SK-MEL-5 (cell line): Measurements from ENCODE around the gene SLCO2A1. TPM values are rescaled to one million over a fixed set of nuclear protein-coding genes. Genes with fewer than 3 reads are reported as not detected.

Source experiments
- DNase-seq: peaks from one replicate; pipeline ENCODE4 v3.0.0-alpha.2; 2016; ENCODE audit warnings: low read depth, low spot score
- in situ Hi-C: cut with HindIII; loops from 2 replicates; pipeline ENCODE4 v1.10.0; 2016; ENCODE audit warnings: low sequenced_read_pairs, high pct_unique_total_duplicates, low pct_unique_long_range_greater_than_20kb
- total RNA-seq: library from RNA; depleted of rRNA; stranded (reverse); fragments of >200 nt; shearing (Covaris generic); gene quantifications from 2 replicates; pipeline ENCODE4 v1.2.3, GENCODE V29; 2014

The SLCO2A1 gene
- total RNA-seq, 1 experiment from 2014 or later = not detected

DNA sequence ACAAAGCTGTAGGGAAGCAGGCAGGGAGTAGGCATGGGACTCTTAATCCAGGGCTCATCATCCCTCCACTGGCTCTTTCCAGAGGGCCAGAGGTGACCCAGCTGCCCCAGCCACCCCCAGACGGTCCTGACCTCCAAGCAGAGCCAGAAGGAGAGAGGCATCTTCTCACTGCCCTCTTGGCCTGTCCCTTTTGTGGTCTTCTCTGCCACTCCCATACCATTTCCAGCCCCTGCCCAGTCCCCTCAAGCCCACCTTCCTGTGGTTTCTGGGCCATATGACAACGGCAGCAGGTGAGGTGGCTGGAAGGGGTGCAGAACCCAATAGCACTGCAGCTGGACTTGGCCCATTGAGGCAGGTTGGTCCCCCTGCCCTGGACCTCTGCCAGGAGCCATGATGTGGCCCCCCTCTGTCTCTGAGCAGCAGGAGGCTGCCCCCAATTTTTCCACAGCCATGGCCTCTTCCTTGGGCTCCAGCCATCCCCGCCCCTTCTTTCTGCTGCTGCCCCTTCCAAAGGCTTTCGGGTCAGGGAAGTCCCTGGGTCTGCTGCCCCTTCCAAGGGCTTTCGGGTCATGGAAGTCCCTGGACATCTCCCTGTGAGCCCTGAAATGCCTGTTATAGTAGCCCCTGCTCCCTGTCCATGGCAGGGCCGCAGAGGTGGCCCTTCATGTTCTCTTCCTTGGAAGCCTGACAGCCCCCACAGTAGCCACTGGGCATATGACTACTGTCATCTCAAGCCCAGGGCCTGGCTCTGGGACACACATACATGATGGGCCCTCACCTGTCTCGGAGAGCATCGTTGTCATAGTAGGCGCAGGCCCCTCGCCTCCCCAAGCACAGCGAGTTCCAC, 94.5 kb downstream of the SLCO2A1 start:
- in situ Hi-C loops = no loop called here
- no peak for DNase-seq

- in situ Hi-C loops = no loop called here
- no peak for DNase-seq
Observed at GRCh38 chr3:133934073-133934970, 95.4 kb downstream of the SLCO2A1 start.

DNA sequence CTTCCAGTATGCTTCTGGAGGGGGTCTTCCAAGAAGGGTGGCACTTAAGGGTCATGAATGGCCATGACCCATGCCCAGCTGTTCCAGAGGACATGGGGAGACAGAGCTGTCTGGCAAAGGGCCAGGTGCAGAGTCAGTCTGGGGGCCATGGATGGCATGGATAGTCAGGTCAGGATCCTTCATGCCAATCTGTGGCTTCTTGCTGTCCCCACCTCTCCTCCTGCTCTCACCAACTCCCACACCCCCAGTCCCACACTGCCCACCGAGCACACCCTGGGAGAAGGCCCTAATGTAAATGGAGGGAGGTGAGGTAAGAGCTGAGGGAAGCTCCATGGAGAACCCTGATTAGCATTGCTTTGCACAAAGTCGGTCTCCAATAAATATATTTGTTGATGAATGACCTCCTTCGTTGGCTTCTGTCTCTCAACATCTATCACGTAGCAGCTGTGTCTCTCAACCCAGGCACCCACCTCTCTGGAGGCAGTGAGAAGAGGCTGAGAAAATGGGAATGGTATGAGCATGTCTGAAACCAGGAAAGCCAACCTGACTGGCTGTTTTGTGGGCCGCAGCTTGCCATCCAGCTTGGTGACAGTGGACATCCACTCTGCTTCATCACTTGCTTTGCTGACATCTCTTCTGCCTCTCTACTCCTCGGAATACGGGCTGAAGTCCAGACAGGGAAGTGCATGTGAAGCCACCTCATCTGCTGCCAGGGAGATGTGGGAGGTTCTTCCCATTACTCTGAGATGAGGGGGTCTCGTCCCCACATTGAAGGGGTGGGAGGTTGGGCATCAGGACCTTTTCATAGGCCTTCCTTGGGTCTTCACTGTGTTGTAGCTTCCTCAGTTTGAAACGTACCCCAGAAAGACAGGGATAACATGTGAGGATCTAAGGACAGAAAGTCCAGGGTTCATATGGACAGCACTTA, 96.4 kb downstream of the SLCO2A1 start:
- in situ Hi-C loops = no loop called here
- DNase-seq = no peak

- in situ Hi-C loops = no loop called here
- no peak for DNase-seq
Observed at GRCh38 chr3:133932009-133932408, 97.7 kb downstream of the SLCO2A1 start.

DNA sequence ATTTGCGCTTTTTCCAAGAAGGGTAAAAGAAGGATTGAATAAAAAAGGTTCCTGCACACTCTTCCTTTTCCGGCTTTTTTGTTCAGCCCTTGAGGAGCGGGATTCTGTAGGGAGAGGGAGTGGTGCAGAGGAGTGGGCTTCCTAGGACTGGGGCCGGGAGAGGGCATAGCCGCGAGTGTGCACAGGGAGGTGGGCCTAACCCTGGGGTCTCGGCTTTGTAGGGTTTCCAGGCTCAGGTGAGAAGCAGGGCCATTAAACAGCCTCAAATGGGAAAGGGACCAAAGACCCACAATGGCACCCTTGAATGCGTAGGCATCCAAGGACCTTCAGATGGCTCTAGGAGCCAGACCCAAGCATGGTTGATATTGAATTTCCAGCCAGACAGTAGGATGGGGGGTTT, 98.6 kb downstream of the SLCO2A1 start:
- DNase-seq = no peak
- in situ Hi-C loops = no loop called here

- DNase-seq = peak; percentile 77
- in situ Hi-C loops = no loop called here
Observed at GRCh38 chr3:133930341-133930933, 99.3 kb downstream of the SLCO2A1 start.

DNA sequence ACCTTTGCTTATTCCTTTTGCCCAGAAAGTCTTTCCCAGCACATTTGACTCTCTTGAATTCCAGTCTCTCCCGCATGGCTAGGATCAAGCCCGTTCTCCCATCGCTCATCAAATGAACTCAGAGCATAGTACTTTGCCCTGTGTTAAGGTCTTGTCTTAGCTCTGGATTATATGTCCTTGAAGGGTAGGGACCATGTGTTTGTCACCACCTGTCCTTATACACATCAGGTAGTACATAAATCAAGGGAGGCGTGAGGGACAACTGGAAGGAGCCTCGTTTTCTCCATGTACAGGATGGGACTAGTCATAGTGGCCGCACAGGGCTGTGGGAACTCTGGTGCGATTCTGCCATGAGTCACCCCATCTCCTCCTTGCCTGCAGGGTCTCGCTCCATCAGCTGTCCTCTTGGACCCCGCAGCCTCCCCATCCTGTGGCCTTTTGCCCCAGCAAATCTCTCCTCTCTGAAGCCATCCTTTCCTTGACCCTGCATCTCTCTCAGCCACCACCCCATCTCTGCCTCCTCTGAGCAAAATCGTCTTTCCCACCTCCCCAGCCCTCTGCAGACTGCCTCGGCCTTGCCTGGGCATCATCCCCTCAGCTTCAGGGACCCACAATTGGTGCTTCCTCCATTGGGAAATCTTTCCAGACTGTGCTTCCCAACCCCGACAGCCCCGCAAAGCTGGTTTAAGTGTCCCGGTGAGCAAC, 100.7 kb downstream of the SLCO2A1 start:
- no peak for DNase-seq
- in situ Hi-C loops = no loop called here

DNA sequence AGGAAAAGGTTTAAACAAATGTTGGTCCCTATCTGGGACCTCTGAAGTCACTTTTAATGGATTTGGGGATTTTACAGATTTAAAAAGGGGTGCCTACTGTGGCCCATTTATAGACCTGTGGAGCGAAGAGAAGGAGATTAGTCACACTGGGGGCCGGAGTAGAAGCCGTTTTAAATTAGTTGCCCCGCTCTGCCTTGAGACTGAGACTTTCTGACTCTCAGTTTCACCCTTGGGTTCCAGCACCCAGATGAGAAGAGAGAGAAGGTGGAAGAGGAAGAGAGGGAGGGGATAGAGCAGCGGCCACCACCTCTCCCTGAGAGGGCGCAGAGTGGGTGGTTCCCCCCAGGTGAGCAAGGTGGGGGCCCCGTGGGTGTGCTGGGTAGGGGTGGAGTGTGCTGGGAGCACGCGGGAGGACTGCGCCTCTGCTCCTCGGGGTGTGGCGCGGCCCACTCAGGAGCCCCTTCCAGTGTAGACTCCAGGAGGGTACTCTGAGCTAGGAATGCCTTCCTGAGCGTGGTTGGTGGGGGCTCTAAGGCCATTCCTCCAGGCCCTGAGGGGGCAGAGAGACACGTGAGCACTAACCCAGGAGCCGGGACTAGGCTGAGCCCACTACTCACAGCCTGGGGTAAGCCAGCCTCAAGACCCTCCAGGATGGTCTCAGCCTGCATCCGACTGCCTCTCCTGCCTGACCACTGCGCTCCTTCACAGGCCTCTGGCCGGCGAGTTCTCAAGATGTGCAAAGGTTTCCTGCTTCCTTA, 101.4 kb downstream of the SLCO2A1 start:
- in situ Hi-C loops = no loop called here
- no peak for DNase-seq

DNA sequence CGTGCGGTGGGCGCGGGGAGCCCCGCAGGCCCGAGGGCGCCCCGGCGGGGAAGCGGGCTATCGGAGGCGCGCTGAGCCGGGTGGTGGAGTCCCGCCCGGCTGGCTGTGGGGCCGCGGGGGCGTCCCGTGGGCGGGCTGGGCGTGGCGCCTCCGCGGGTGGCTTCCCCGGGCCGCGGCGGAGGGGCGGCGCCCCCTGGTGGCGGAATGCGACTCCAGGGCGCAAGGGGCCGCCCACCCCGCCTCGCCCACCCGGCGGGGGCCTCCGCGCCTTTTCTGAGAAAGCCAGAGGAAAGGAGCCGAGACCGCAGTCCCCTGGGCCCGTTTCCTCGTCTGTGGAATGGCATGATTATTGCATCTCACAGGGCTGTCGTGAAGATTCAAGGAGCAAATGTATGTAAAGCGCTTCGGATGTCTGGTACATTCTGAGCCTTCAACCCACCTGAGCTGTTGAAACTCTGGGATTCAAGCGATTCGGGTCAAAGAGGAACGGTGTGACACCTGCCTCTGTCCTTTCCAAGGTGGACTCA, 102.1 kb downstream of the SLCO2A1 start:
- in situ Hi-C loops = no loop called here

GRCh38 chr3:133926736-133927539, 102.8 kb downstream of the SLCO2A1 start:
- in situ Hi-C loops = no loop called here
- DNase-seq = peak; percentile 15

More for the DNA sequence above, 102.1 kb downstream of the SLCO2A1 start:
- DNase-seq = peak; percentile 36

DNA sequence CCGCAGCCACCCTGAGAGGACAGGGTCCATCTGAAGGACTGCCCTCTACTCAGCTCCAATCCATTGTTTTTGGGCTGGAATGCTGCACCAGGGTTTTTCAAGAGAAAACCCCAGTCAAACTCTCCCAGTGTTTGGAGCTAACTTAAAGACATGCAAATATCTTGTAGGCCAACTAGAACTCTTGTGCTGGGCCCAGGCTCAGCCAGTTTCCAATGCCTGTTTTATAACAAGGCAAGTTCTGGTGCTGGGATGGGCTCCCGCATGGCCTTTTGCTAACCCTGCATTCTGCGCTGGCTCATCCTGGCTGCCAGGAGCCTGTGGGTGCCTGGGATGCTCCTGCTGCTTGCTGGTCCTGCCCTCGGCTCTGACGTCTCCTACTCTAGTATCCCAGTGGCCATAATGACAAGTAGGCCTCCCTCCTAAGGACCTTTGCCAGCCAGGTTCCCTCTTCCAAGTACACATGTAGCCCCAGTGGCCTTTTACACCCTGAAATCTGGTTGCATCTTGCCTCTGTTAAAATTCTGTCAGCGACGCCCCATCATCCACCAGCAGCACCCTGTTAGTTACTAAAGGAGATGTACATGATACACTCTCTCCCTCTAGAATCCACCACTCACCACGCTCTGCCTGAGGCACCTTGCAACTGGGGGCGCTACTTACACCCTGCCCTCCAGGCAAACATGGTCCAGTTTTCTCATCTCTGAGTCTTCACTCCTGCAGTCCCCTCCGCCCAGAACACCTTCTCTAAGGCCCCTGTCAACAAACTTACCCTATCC, 103.6 kb downstream of the SLCO2A1 start:
- in situ Hi-C loops = no loop called here
- no peak for DNase-seq

DNA sequence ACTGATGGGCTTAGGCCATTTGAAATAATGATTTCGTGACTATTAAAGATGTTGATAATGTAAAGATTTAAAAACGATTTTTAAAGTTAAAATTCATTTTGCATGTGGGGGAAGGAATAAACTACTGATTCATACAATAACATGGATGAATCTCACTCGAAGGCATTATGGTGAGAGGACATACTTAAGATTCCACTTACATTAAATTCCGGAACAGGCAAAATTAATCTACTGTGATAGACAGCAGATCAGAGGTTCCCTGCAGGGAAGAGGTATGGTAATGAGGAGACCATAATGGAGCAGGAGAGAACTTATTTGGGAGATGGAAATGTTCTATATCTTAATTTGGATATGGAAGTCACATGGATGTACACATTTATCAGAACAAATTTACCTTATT, 105.7 kb downstream of the SLCO2A1 start:
- DNase-seq = no peak
- in situ Hi-C loops = no loop called here

DNA sequence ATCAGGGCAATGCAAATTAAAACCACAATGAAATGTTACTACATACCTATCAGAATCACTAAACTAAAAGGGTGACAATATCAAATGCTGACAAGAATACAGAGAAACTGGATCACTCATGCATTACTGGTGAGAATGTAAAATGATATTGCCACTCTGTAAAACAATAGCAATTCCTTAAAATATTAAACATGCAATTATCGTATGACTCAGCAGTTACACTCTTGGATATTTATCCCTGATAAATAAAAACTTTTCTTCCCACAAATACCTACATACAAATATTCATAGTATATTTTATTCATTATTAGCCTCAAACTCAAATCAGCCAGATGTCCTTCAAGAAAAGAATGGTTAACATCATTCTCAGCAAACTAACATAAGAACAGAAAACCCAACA, 108.1 kb downstream of the SLCO2A1 start:
- in situ Hi-C loops = no loop called here

DNA sequence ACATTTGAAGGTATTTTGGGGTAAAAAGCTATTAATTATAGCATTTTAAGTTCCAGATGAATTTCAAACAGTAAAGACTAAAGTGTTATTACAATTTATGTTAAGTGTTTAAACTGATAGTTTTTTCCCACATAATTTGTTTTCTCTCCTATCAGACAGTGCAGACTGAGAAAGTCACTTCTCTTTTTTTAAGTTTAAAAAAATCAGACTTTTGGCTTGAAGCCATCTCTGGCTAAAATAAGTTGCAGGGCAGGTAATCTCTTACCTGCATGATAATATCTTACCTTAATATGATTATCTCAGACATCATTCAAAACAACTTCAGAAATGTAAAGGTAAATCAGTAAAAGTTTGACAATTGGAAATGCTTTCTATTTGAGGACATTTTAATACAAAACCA, 112.6 kb downstream of the SLCO2A1 start:
- in situ Hi-C loops = loop anchor here (10.0 kb wide), 1 partner anchor 92 kb away; no protein-coding TSS in a partner anchor
- no peak for DNase-seq

More for the DNA sequence above, 108.1 kb downstream of the SLCO2A1 start:
- no peak for DNase-seq
